GM18951 (cell line): Measurements from ENCODE around the gene TNK2.

Experiments used
- POLR2A ChIP-seq: IDR thresholded peaks from 4 replicates; pipeline ENCODE4 v1.6.1; 2011; ENCODE audit warnings: mild to moderate bottlenecking; ENCODE audit not compliant: insufficient read length, insufficient read depth; ENCODE audit errors: extremely low read depth
- in situ Hi-C: fragments of 300-500 bp; cut with MboI; formaldehyde crosslinking; loops from one replicate; pipeline ENCODE4 v1.12.0; 2022; ENCODE audit warnings: low sequenced_read_pairs, mixed read lengths, inconsistent platforms; ENCODE audit not compliant: unreplicated experiment

TNK2 gene

DNA sequence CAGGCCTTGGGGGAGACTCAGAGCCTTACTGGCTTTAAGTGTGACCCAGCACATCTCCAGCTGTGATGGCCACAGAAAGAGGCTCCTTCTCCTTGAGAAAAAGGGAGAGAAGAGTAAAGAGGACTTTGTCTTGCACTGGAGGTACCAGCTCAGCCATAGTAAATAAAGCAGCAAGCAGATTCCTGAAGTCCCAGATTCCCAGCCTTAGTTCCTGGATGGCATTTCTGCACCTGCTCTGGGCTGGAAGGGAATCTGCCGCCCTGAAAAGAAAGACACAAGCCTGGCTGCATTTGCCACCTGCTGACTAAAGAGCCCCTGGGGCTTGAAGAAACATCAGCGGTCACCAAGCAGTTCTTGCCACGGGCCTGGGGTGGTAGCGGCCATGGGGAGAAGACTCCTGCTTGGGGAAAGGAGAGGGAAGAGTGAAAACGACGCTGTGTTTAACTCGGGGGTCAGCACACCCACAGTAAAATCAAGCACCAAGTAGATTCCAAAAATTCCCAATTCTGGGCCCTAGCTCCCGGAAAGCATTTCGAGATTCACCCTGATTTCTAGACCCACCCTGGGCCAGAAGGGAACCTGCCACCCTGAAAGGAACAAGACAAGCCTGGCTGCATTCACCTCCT, 24.2 kb upstream of the TNK2 start:
- TF ChIP-seq POLR2A, result no peak
- in situ Hi-C loops, result no loop called here

DNA sequence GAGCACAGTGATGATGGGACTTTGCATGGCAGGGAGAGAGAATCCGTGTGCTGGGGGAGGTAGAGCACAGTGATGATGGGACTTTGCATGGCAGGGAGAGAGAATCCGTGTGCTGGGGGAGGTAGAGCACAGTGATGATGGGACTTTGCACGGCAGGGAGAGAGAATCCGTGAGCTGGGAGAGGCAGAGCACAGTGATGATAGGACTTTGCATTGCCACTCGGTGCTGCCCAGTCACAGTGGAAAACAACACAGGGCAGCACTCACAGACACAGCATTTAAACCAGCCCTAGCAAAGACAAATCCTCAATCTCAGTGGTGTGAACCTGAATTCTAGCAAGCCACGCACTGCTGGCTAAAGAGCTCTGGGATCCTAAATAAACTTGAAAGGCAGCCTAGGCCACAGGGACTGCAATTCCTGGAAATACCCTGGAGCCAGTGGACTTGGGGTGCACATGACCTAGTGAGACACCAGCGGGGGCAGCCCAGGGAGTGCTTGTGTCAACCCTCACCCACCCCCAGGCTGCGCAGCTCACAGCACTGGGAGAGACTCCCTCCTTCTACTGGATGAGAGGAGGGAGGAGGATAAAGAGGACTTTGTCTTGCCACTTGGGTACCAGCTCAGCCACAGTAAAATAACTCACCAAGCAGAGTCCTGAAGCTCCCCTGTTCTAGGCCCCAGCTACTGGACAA, 23.4 kb upstream of the TNK2 start:
- in situ Hi-C loops, result no loop called here

GRCh38 chr3:195929452-195929851, 21.1 kb upstream of the TNK2 start:
- no peak for TF ChIP-seq POLR2A
- in situ Hi-C loops, result no loop called here

More for the DNA sequence above, 23.4 kb upstream of the TNK2 start:
- TF ChIP-seq POLR2A, result no peak

DNA sequence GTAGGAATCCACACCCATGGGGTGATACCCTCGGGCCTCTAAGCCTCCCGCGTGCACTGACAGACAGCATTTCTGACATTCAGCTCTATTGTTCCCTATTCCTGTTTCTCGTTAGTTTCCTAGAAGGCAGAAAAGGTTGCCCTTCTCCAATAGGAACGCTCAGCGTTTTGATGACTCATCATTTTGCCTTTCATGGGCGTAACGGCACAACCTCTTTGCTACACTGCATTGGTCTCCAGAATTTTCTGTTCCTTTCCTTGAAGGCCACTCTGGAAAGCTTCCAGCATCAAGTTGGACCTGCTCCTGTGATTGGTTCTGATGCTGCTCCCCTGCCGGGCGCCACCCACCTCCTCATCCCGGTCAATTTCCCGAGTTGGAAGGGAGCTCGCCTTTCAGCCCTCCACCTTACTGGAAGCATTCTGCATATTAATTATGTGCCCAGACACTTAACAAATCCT, 13.0 kb upstream of the TNK2 start:
- in situ Hi-C loops, result no loop called here
- no peak for TF ChIP-seq POLR2A

DNA sequence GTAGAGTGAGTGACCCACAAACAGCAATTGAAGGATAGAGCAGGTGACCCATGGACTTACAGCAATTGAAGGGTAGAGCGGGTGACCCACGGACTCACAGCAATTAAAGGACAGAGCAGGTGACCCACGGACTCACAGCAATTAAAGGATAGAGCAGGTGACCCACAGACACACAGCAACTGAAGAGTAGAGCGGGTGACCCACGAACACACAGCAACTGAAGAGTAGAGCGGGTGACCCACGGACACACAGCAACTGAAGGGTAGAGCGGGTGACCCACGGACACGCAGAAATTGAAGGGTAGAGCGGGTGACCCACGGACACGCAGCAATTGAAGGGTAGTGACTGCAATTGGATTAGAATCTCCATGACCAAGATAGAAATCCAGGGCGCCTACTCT, 9.8 kb upstream of the TNK2 start:
- TF ChIP-seq POLR2A, result no peak
- in situ Hi-C loops, result loop anchor here (10.0 kb wide), 1 partner anchor 63 kb away; no protein-coding TSS in a partner anchor

- no peak for TF ChIP-seq POLR2A
- in situ Hi-C loops, result loop anchor here (10.0 kb wide), 1 partner anchor 62 kb away; no protein-coding TSS in a partner anchor
Observed at GRCh38 chr3:195916991-195917390, 8.6 kb upstream of the TNK2 start.

DNA sequence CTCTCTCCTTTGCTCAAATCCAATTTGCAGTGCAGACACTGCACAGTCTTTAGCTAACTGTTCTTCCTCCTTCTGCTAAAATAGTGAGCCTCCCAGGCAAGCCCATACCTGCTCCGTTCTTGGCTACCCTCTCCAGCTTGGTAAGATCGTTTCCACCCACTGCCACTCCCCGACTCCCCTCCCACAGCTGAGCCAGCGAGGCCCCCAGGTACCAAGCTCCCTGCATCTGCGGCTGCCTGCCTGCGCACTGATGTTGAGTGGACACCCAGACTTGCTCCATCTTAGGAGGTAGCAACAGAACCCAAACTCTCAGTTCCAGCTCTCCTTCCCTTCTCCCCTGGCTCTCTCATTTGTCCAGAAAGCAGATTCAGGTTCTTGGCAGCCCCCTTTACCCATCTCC, 7.9 kb upstream of the TNK2 start:
- no peak for TF ChIP-seq POLR2A
- in situ Hi-C loops, result loop anchor here (10.0 kb wide), 1 partner anchor 61 kb away; no protein-coding TSS in a partner anchor

- no peak for TF ChIP-seq POLR2A
- in situ Hi-C loops, result loop anchor here (10.0 kb wide), 1 partner anchor 60 kb away; no protein-coding TSS in a partner anchor
Observed at GRCh38 chr3:195914648-195915473, 6.5 kb upstream of the TNK2 start.

DNA sequence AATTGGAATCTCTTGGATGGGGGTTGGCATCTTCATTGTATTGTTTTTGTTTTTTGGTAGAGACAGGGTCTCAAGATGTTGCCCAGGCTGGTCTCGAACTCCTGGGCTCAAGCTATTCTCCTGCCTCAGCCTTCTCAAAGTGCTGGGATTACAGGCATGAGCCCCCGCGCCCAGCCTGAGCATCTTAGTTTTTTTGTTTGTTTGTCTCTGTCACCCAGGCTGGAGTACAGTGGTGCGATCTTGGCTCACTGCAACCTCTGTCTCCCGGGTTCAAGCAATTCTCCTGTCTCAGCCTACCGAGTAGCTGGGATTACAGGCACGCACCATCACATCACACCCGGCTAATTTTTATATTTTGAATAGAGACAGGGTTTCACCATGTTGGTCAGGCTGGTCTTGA, 5.8 kb upstream of the TNK2 start:
- in situ Hi-C loops, result loop anchor here (10.0 kb wide), 1 partner anchor 59 kb away; no protein-coding TSS in a partner anchor

DNA sequence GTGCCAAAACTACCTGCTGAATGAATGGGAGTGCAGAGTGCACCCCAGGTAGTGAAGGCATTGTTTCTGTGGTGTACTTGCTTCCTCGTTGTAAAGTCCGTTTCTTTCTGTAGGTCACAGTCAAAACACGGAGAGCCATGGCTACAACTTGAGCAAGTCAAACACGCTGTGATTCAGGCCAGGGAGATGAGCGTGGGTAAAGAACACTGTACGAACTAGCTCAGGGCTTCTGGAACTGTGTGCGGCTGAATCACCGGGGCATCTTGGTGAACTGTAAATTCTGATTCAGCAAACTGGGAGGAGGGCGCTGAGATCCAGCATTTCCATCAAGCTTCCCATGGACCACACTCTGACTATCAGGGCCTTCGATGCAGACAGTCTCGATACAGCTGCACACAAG, 5.0 kb upstream of the TNK2 start:
- in situ Hi-C loops, result loop anchor here (10.0 kb wide), 1 partner anchor 59 kb away; no protein-coding TSS in a partner anchor

GRCh38 chr3:195911946-195912270, 3.6 kb upstream of the TNK2 start:
- in situ Hi-C loops, result loop anchor here (10.0 kb wide), 1 partner anchor 57 kb away; no protein-coding TSS in a partner anchor

More for the DNA sequence above, 5.0 kb upstream of the TNK2 start:
- no peak for TF ChIP-seq POLR2A

DNA sequence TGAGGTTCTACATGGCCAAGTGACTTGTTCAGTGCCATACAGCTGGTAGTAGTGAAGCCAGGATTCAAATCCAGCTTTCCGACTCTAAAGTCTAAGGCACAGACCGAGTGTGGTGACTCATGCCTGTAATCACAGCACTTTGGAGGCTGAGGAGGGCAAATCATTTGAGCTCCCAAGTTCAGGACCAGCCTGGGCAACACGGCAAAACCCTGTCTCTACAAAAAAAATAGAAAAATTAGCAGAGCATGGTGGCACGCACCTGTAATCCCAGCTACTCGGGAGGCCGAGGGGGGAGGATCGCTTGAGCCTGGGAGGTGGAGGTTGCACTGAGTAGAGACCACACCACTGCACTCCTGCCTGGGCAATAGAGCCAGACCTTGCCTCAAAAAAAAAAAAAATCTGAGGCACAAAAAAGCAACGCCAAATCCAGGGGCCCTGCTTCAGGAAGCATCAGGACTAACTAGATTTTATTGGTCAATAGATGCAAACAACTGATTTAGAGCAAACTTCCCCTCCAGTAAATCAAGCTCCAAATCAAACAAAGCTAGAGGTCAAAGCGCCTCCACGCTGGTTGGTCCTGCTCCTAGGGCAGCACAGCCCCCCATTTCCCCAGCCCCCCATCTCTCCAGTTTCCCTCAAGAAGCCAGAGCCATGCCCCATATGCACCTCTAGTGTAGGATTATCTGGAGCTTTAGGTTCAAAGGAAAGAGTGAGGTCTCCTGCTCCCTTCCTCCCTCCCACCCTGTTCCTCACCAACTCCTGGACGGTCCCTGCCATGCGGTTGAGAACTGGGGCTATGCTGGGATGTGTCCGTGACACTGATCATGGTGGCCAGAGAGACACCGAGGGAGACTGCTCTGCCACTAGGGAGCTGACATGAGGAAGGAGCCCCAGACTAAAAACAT, 2.9 kb upstream of the TNK2 start:
- in situ Hi-C loops, result loop anchor here (10.0 kb wide), 1 partner anchor 56 kb away; no protein-coding TSS in a partner anchor
- no peak for TF ChIP-seq POLR2A

More at GRCh38 chr3:195911946-195912270, 3.6 kb upstream of the TNK2 start:
- TF ChIP-seq POLR2A, result no peak

DNA sequence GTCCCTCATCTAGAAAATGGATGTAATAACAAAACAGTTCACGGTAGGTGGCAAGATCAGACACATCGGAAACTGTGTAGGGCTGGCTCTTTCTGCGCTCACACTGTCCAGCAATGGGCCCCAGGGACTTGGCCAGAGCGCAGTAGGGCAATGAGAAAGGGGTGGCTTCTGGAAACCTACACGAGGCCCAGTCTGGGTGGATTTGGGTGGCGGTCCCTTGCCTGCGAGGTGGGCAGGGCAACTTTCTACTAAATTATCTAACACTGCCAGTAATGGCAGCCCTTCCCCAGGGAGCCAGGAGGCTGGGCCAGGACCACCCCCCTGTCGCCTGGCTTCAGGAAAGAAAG, 2.1 kb upstream of the TNK2 start:
- in situ Hi-C loops, result loop anchor here (10.0 kb wide), 1 partner anchor 56 kb away; no protein-coding TSS in a partner anchor
- no peak for TF ChIP-seq POLR2A
